OCI-LY3 (cell line): ENCODE data around the gene PLB1.

Source experiments
- H2AFZ ChIP-seq: fragments of 200-600, 300-600 bp; shearing (Covaris generic); 2 replicates; pipeline ENCODE4 v1.6.0; 2014; ENCODE audit warnings: antibody characterized with exemption, low read depth, low read length
- H3K27ac ChIP-seq: fragments of 200-600, 300-600 bp; sonication (generic); 2 replicates; pipeline ENCODE4 v1.5.1; 2014; ENCODE audit warnings: mild to moderate bottlenecking, low read length, moderate library complexity, mixed read lengths
- H3K27me3 ChIP-seq: fragments of 200-600, 300-600 bp; sonication (generic); 2 replicates; pipeline ENCODE4 v1.6.1; 2014; ENCODE audit warnings: low read depth, low read length, mixed read lengths
- H3K36me3 ChIP-seq: fragments of 200-600, 300-600 bp; sonication (generic); replicated peaks from 2 replicates; pipeline ENCODE3; 2014; ENCODE audit warnings: low read depth, low read length, mixed read lengths
- H3K4me1 ChIP-seq: fragments of 300-600, 200-600 bp; sonication (generic); 2 replicates; pipeline ENCODE4 v1.6.1; 2014; ENCODE audit warnings: low read length, mixed read lengths
- H3K4me2 ChIP-seq: fragments of 200-600, 300-600 bp; sonication (generic); 2 replicates; pipeline ENCODE4 v1.6.1; 2014; ENCODE audit warnings: low read length, mixed read lengths
- H3K4me3 ChIP-seq: fragments of 300-600, 200-600 bp; sonication (generic); 2 replicates; pipeline ENCODE4 v1.5.1; 2014; ENCODE audit warnings: antibody characterized with exemption, mild to moderate bottlenecking, low read length, moderate library complexity
- H3K79me2 ChIP-seq: fragments of 300-600, 200-600 bp; shearing (Covaris generic); 2 replicates; pipeline ENCODE4 v1.6.1; 2014; ENCODE audit warnings: mild to moderate bottlenecking, low read length, mixed read lengths
- H3K9ac ChIP-seq: fragments of 300-600, 200-600 bp; shearing (Covaris generic); 2 replicates; pipeline ENCODE4 v1.6.0; 2014; ENCODE audit warnings: mild to moderate bottlenecking, low read length, moderate library complexity
- H3K9me3 ChIP-seq: fragments of 200-600, 300-600 bp; shearing (Covaris generic); 2 replicates; pipeline ENCODE4 v1.6.1; 2014; ENCODE audit warnings: low read length, mixed read lengths; ENCODE audit not compliant: insufficient read depth
- H4K20me1 ChIP-seq: fragments of 200-600, 300-600 bp; sonication (generic); 2 replicates; pipeline ENCODE4 v1.6.1; 2016; ENCODE audit warnings: low read length, mixed read lengths; ENCODE audit not compliant: insufficient read depth
- CTCF ChIP-seq: fragments of 200-600, 300-600 bp; sonication (generic); IDR thresholded peaks from 2 replicates; pipeline ENCODE4 v1.5.1; 2014; ENCODE audit warnings: antibody characterized with exemption, low read length, low read depth
- EZH2phosphoT487 ChIP-seq: fragments of 200-600 bp; shearing (Covaris generic); IDR thresholded peaks from 2 replicates; pipeline ENCODE4 v1.6.1; 2018; ENCODE audit warnings: antibody characterized with exemption, mixed run types, low read depth

PLB1 gene

GRCh38 chr2:28576714-28577113, 80.9 kb downstream of the PLB1 start:
- H3K27ac ChIP-seq = no peak overlapping the region
- no peak overlapping the region for H2AFZ ChIP-seq
- H3K79me2 ChIP-seq = no peaks in the 10 kb centered on the region
- H3K27me3 ChIP-seq = peaks cover 4% of the 10 kb centered on the region; the same call in 1 of the 2 replicates
- no peak overlapping the region for H3K4me3 ChIP-seq
- H3K9me3 ChIP-seq = no peaks in the 10 kb centered on the region
- H3K4me1 ChIP-seq = no peaks in the 10 kb centered on the region
- TF ChIP-seq CTCF (no peak), EZH2phosphoT487 (no peak)
- no peak overlapping the region for H3K9ac ChIP-seq
- no peak overlapping the region for H3K4me2 ChIP-seq
- H4K20me1 ChIP-seq = no peaks in the 10 kb centered on the region
- no peaks in the 10 kb centered on the region for H3K36me3 ChIP-seq

GRCh38 chr2:28577791-28578680, 82.2 kb downstream of the PLB1 start:
- H3K27me3 ChIP-seq = no peaks in the 10 kb centered on the region
- no peaks in the 10 kb centered on the region for H4K20me1 ChIP-seq
- H3K27ac ChIP-seq = no peak overlapping the region
- H2AFZ ChIP-seq = no peak overlapping the region
- no peaks in the 10 kb centered on the region for H3K79me2 ChIP-seq
- no peaks in the 10 kb centered on the region for H3K36me3 ChIP-seq
- no peaks in the 10 kb centered on the region for H3K4me1 ChIP-seq
- no peak overlapping the region for H3K4me3 ChIP-seq
- H3K4me2 ChIP-seq = no peak overlapping the region
- H3K9me3 ChIP-seq = no peaks in the 10 kb centered on the region
- H3K9ac ChIP-seq = no peak overlapping the region
- no peak for TF ChIP-seq CTCF
- no peak for TF ChIP-seq EZH2phosphoT487

- Histone ChIP-seq H3K79me2 (no peaks in the 10 kb centered on the region), H3K9me3 (no peaks in the 10 kb centered on the region)
- TF ChIP-seq EZH2phosphoT487 (no peak), CTCF (no peak)
Observed at GRCh38 chr2:28578774-28579173, 82.9 kb downstream of the PLB1 start.

GRCh38 chr2:28579606-28580005, 83.7 kb downstream of the PLB1 start:
- no peak overlapping the region for H3K27ac ChIP-seq
- H3K9me3 ChIP-seq = no peaks in the 10 kb centered on the region
- H2AFZ ChIP-seq = no peak overlapping the region
- no peaks in the 10 kb centered on the region for H4K20me1 ChIP-seq
- TF ChIP-seq CTCF (no peak), EZH2phosphoT487 (no peak)
- no peak overlapping the region for H3K4me2 ChIP-seq
- H3K4me3 ChIP-seq = no peak overlapping the region
- no peaks in the 10 kb centered on the region for H3K36me3 ChIP-seq
- no peaks in the 10 kb centered on the region for H3K27me3 ChIP-seq
- H3K9ac ChIP-seq = no peak overlapping the region
- H3K4me1 ChIP-seq = peaks cover 4% of the 10 kb centered on the region; the same call in 1 of the 2 replicates
- H3K79me2 ChIP-seq = no peaks in the 10 kb centered on the region

More at GRCh38 chr2:28578774-28579173, 82.9 kb downstream of the PLB1 start:
- H2AFZ ChIP-seq = no peak overlapping the region
- H3K4me3 ChIP-seq = no peak overlapping the region
- no peaks in the 10 kb centered on the region for H3K4me1 ChIP-seq
- no peak overlapping the region for H3K9ac ChIP-seq
- H3K4me2 ChIP-seq = no peak overlapping the region
- H3K27me3 ChIP-seq = no peaks in the 10 kb centered on the region
- no peaks in the 10 kb centered on the region for H3K36me3 ChIP-seq
- no peak overlapping the region for H3K27ac ChIP-seq
- H4K20me1 ChIP-seq = no peaks in the 10 kb centered on the region
